NCI-H1092 treated with DMSO at 0.1 percent for 48 hours (cell line): ENCODE results near the gene DPP10.
A peak's percentile ranks its signal among the peaks of the same experiment; 100 is the strongest.

Source experiments
- DNase-seq: peaks from one replicate; lab custom pipeline; 2025; lab: John Stamatoyannopoulos, UW

The DPP10 gene

GRCh38 chr2:114609203-114609602, 166.8 kb downstream of the DPP10 start:
- DNase-seq, result no peak

GRCh38 chr2:114609801-114610200, 167.4 kb downstream of the DPP10 start:
- DNase-seq, result peak; percentile 24

GRCh38 chr2:114610677-114611076, 168.2 kb downstream of the DPP10 start:
- DNase-seq, result no peak

- DNase-seq, result no peak
These were observed 172.2 kb downstream of the DPP10 start for GRCh38 chr2:114614592-114614991.

- no peak for DNase-seq
These were observed 186.0 kb downstream of the DPP10 start for GRCh38 chr2:114628481-114628880.

GRCh38 chr2:114631146-114631545, 188.7 kb downstream of the DPP10 start:
- no peak for DNase-seq

GRCh38 chr2:114642166-114642770, 199.8 kb downstream of the DPP10 start:
- DNase-seq, result no peak

- DNase-seq, result no peak
These were observed 200.6 kb downstream of the DPP10 start for GRCh38 chr2:114642988-114643553.

GRCh38 chr2:114651933-114652332, 209.5 kb downstream of the DPP10 start:
- DNase-seq, result no peak

GRCh38 chr2:114659880-114660279, 217.4 kb downstream of the DPP10 start:
- no peak for DNase-seq

GRCh38 chr2:114661971-114662939, 219.8 kb downstream of the DPP10 start:
- DNase-seq, result peak; percentile 26

- no peak for DNase-seq
These were observed 226.0 kb downstream of the DPP10 start for GRCh38 chr2:114668415-114668814.

- DNase-seq, result no peak
These were observed 240.8 kb downstream of the DPP10 start for GRCh38 chr2:114683251-114683650.

GRCh38 chr2:114684403-114684802, 242.0 kb downstream of the DPP10 start:
- DNase-seq, result no peak

GRCh38 chr2:114685102-114685501, 242.7 kb downstream of the DPP10 start:
- no peak for DNase-seq

GRCh38 chr2:114688241-114688640, 245.8 kb downstream of the DPP10 start:
- no peak for DNase-seq

GRCh38 chr2:114698520-114698919, 256.1 kb downstream of the DPP10 start:
- no peak for DNase-seq

- no peak for DNase-seq
These were observed 257.0 kb downstream of the DPP10 start for GRCh38 chr2:114699423-114699944.

GRCh38 chr2:114700440-114700839, 258.0 kb downstream of the DPP10 start:
- no peak for DNase-seq

GRCh38 chr2:114709936-114710850, 267.8 kb downstream of the DPP10 start:
- no peak for DNase-seq

GRCh38 chr2:114714313-114714712, 271.9 kb downstream of the DPP10 start:
- DNase-seq, result no peak

GRCh38 chr2:114717049-114717448, 274.6 kb downstream of the DPP10 start:
- DNase-seq, result no peak
